GM23248 (cell line): ENCODE data around the gene ZNF410. TPM values are rescaled to one million over a fixed set of nuclear protein-coding genes. Genes with fewer than 3 reads are reported as not detected.

Experiments
- DNase-seq: peaks from one replicate; pipeline ENCODE4 v3.0.0-alpha.2; 2015
- H2AFZ ChIP-seq: fragments of 200-600 bp; sonication (generic); 2 replicates; pipeline ENCODE4 v1.6.1; 2016; ENCODE audit warnings: antibody characterized with exemption
- H3F3A ChIP-seq: fragments of 200-600 bp; sonication (generic); 2 replicates; pipeline ENCODE4 v1.6.1; 2016; ENCODE audit warnings: mild to moderate bottlenecking, antibody characterized with exemption, mixed run types; ENCODE audit not compliant: insufficient read depth
- H3K27ac ChIP-seq: fragments of 200-600 bp; sonication (generic); 2 replicates; pipeline ENCODE4 v1.5.1; 2016; ENCODE audit warnings: mild to moderate bottlenecking
- H3K27me3 ChIP-seq: fragments of 200-600 bp; sonication (generic); replicated peaks from 2 replicates; pipeline ENCODE4 v1.6.1; 2016; ENCODE audit warnings: mild to moderate bottlenecking; ENCODE audit not compliant: insufficient read depth
- H3K36me3 ChIP-seq: fragments of 200-600 bp; sonication (generic); 2 replicates; pipeline ENCODE4 v1.6.1; 2016; ENCODE audit warnings: low read depth, mild to moderate bottlenecking
- H3K4me1 ChIP-seq: fragments of 200-600 bp; sonication (generic); 2 replicates; pipeline ENCODE4 v1.6.1; 2016; ENCODE audit warnings: mild to moderate bottlenecking; ENCODE audit not compliant: insufficient read depth
- H3K4me2 ChIP-seq: fragments of 200-600 bp; sonication (generic); one replicate; pipeline ENCODE4 v1.6.1; 2016; ENCODE audit warnings: mild to moderate bottlenecking; ENCODE audit not compliant: unreplicated experiment
- H3K4me3 ChIP-seq: fragments of 200-600 bp; sonication (generic); 2 replicates; pipeline ENCODE4 v1.5.1; 2016; ENCODE audit warnings: mild to moderate bottlenecking
- H3K79me2 ChIP-seq: fragments of 200-600 bp; sonication (generic); 2 replicates; pipeline ENCODE4 v1.6.1; 2016; ENCODE audit warnings: mild to moderate bottlenecking; ENCODE audit not compliant: insufficient read depth
- H3K9ac ChIP-seq: fragments of 200-600 bp; sonication (generic); 2 replicates; pipeline ENCODE4 v1.6.1; 2016; ENCODE audit warnings: mild to moderate bottlenecking
- H3K9me2 ChIP-seq: fragments of 200-600 bp; sonication (generic); 2 replicates; pipeline ENCODE4 v1.6.1; 2016; ENCODE audit warnings: mixed run types, mild to moderate bottlenecking, moderate library complexity; ENCODE audit not compliant: insufficient read depth
- H3K9me3 ChIP-seq: fragments of 200-600 bp; sonication (generic); one replicate; pipeline ENCODE4 v1.6.1; 2017; ENCODE audit warnings: low read depth
- H4K20me1 ChIP-seq: fragments of 200-600 bp; sonication (generic); 2 replicates; pipeline ENCODE4 v1.6.0; 2016; ENCODE audit not compliant: insufficient read depth
- EZH2 ChIP-seq: fragments of 200-600 bp; sonication (generic); IDR thresholded peaks from 2 replicates; pipeline ENCODE4 v1.6.1; 2018; ENCODE audit warnings: antibody characterized with exemption, mild to moderate bottlenecking; ENCODE audit not compliant: insufficient read depth, poor library complexity, severe bottlenecking
- EZH2phosphoT487 ChIP-seq: fragments of 200-600 bp; sonication (generic); IDR thresholded peaks from 2 replicates; pipeline ENCODE4 v1.6.1; 2018; ENCODE audit warnings: antibody characterized with exemption, moderate library complexity, mild to moderate bottlenecking, low read depth; ENCODE audit not compliant: insufficient read depth
- WGBS, 2 experiments: methylation state at CpG; one replicate each; pipeline ENCODE4 v1.1.6; 2015 to 2017; ENCODE audit warnings: low lambda C conversion rate in 2 of 2, low coverage in 1 of 2; ENCODE audit errors: missing lambda C conversion rate in 2 of 2; 5-methylcytosine and 5-hydroxymethylcytosine counted together
- in situ Hi-C: fragments of 300-500 bp; cut with MboI; formaldehyde crosslinking; loops from 2 replicates; pipeline ENCODE4 v1.15.0; 2020
- polyA plus RNA-seq: library from polyadenylated mRNA; unstranded; fragments of >200 nt; fragmentation: Nextera tagmentation; extraction: Ambion mirVana; gene quantifications from 2 replicates; pipeline ENCODE4 v1.2.1, GENCODE V29; 2016
- total RNA-seq: library from RNA; depleted of rRNA; stranded (reverse); fragments of >200 nt; shearing (Covaris generic); gene quantifications from 2 replicates; pipeline ENCODE4 v1.2.3, GENCODE V29; 2014

ZNF410 gene
- total and polyA plus RNA-seq, 2 experiments from 2014 or later: 54.1 to 64.6 TPM

- Histone ChIP-seq H2AFZ (no peak overlapping the region), H4K20me1 (0 out of 2 replicates have a peak, but pooled peaks cover 5% of the 10 kb centered on the region), H3K4me2 (no peak overlapping the region), H3K9me2 (no peaks in the 10 kb centered on the region), H3K27me3 (no peaks in the 10 kb centered on the region), H3K79me2 (peaks cover 89% of the 10 kb centered on the region), H3K36me3 (peaks cover 64% of the 10 kb centered on the region), H3K9ac (no peak overlapping the region), H3F3A (peaks cover 8% of the 10 kb centered on the region; the same call in 1 of the 2 replicates), H3K27ac (no peak overlapping the region), H3K4me3 (no peak overlapping the region), H3K9me3 (no peaks in the 10 kb centered on the region), H3K4me1 (peaks cover 7% of the 10 kb centered on the region)
- no peak for TF ChIP-seq EZH2
- TF ChIP-seq EZH2phosphoT487: no peak
- DNase-seq: peak; percentile 46
- in situ Hi-C loops: no loop called here
- WGBS, 2 experiments: 84 to 89% methylated on average over 1 of the region's 1 CpG
These were observed 9.9 kb downstream of the ZNF410 start for GRCh38 chr14:73896521-73896920.

DNA sequence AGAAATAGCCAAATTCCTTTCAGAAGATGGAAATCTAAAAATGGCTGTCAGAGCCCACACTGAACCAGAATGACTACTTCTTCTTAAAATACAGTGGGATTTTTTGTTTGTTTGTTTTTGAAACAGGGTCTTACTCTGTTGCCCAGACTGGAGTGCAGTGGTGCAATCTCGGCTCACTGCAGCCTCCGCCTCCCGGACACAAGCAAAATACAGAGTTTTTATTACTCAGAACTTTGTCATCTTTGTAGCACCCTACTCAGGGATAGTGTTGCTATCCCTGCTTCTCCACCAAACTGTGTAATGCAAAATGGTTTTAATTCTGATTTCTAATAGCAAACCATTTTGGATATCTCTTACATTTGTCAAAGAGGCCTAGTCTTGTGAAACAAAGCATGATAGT is 16.4 kb downstream of the ZNF410 start:
- WGBS, 2 experiments: 75 to 77% methylated on average over 3 of the region's 3 CpGs
- in situ Hi-C loops: no loop called here

GRCh38 chr14:73909681-73910080 is 23.0 kb downstream of the ZNF410 start:
- no peaks in the 10 kb centered on the region for H3K9me3 ChIP-seq
- no peak overlapping the region for H2AFZ ChIP-seq
- no peaks in the 10 kb centered on the region for H3K9me2 ChIP-seq
- H3K36me3 ChIP-seq: peaks cover 64% of the 10 kb centered on the region
- H3K4me3 ChIP-seq: no peak overlapping the region
- TF ChIP-seq EZH2phosphoT487 (no peak), EZH2 (no peak)
- H3K9ac ChIP-seq: no peak overlapping the region
- in situ Hi-C loops: no loop called here
- H3K27ac ChIP-seq: no peak overlapping the region
- H3F3A ChIP-seq: peaks cover 21% of the 10 kb centered on the region
- WGBS, 2 experiments: 100% methylated on average over 1 of the region's 1 CpG
- no peak for DNase-seq
- no peaks in the 10 kb centered on the region for H3K27me3 ChIP-seq
- peaks cover 66% of the 10 kb centered on the region for H3K79me2 ChIP-seq
- H4K20me1 ChIP-seq: no peaks in the 10 kb centered on the region
- 0 out of 2 replicates have a peak, but pooled peaks cover 6% of the 10 kb centered on the region for H3K4me1 ChIP-seq
- H3K4me2 ChIP-seq: no peak overlapping the region

More for the DNA sequence above, 16.4 kb downstream of the ZNF410 start:
- Histone ChIP-seq H3K27me3 (no peaks in the 10 kb centered on the region), H4K20me1 (no peaks in the 10 kb centered on the region), H3K9ac (no peak overlapping the region), H3K9me3 (no peaks in the 10 kb centered on the region), H2AFZ (no peak overlapping the region), H3K4me1 (peaks cover 8% of the 10 kb centered on the region; the same call in 1 of the 2 replicates), H3F3A (0 out of 2 replicates have a peak, but pooled peaks cover 6% of the 10 kb centered on the region), H3K9me2 (no peaks in the 10 kb centered on the region), H3K79me2 (peaks cover 67% of the 10 kb centered on the region), H3K27ac (no peak overlapping the region), H3K4me2 (no peak overlapping the region), H3K4me3 (no peak overlapping the region), H3K36me3 (peaks cover 53% of the 10 kb centered on the region)
- DNase-seq: peak; percentile 33
- no peak for TF ChIP-seq EZH2
- no peak for TF ChIP-seq EZH2phosphoT487

- in situ Hi-C loops: no loop called here
- Histone ChIP-seq H3K9ac (no peak overlapping the region), H2AFZ (no peak overlapping the region), H3K27me3 (no peaks in the 10 kb centered on the region), H3K9me3 (no peaks in the 10 kb centered on the region), H3K27ac (peak overlapping the region; percentile 15; the same call in 1 of the 2 replicates), H3F3A (peaks cover 21% of the 10 kb centered on the region), H3K79me2 (peaks cover 84% of the 10 kb centered on the region), H3K4me1 (peaks cover 16% of the 10 kb centered on the region), H3K4me2 (no peak overlapping the region), H4K20me1 (no peaks in the 10 kb centered on the region), H3K9me2 (no peaks in the 10 kb centered on the region), H3K36me3 (peaks cover 47% of the 10 kb centered on the region), H3K4me3 (no peak overlapping the region)
- TF ChIP-seq EZH2 (no peak), EZH2phosphoT487 (no peak)
- 74% methylated on average over 3 of the region's 3 CpGs for WGBS, 2 experiments
- DNase-seq: peak; percentile 44
These were observed 26.6 kb downstream of the ZNF410 start for GRCh38 chr14:73913256-73913655.
